ENCODE results near the gene MRS2.

Gene MRS2

GRCh38 chr6:24432611-24433010 lies 29.9 kb downstream of the MRS2 start:
- no peak for DNase-seq

GRCh38 chr6:24436979-24437378 lies 34.2 kb downstream of the MRS2 start:
- DNase-seq, result no peak

GRCh38 chr6:24439858-24440539 lies 37.3 kb downstream of the MRS2 start:
- DNase-seq, result no peak

GRCh38 chr6:24440897-24441598 lies 38.3 kb downstream of the MRS2 start:
- no peak for DNase-seq

GRCh38 chr6:24441599-24441904 lies 38.8 kb downstream of the MRS2 start:
- DNase-seq, result no peak

GRCh38 chr6:24444588-24444987 lies 41.9 kb downstream of the MRS2 start:
- no peak for DNase-seq

- no peak for DNase-seq
Measured at GRCh38 chr6:24445704-24446103, 43.0 kb downstream of the MRS2 start.

- DNase-seq, result no peak
Measured at GRCh38 chr6:24446670-24447069, 43.9 kb downstream of the MRS2 start.

- DNase-seq, result no peak
Measured at GRCh38 chr6:24448396-24448795, 45.7 kb downstream of the MRS2 start.

GRCh38 chr6:24448828-24449525 lies 46.2 kb downstream of the MRS2 start:
- DNase-seq, result no peak

- no peak for DNase-seq
Measured at GRCh38 chr6:24451581-24452388, 49.0 kb downstream of the MRS2 start.

- DNase-seq, result no peak
Measured at GRCh38 chr6:24453921-24454320, 51.2 kb downstream of the MRS2 start.

GRCh38 chr6:24454452-24454851 lies 51.7 kb downstream of the MRS2 start:
- DNase-seq, result no peak

- no peak for DNase-seq
Measured at GRCh38 chr6:24455061-24455460, 52.3 kb downstream of the MRS2 start.

GRCh38 chr6:24458134-24458533 lies 55.4 kb downstream of the MRS2 start:
- DNase-seq, result no peak

- DNase-seq, result no peak
Measured at GRCh38 chr6:24458941-24459340, 56.2 kb downstream of the MRS2 start.

- DNase-seq, result no peak
Measured at GRCh38 chr6:24460966-24461365, 58.2 kb downstream of the MRS2 start.

- no peak for DNase-seq
Measured at GRCh38 chr6:24464253-24465038, 61.7 kb downstream of the MRS2 start.

GRCh38 chr6:24469811-24470210 lies 67.1 kb downstream of the MRS2 start:
- DNase-seq, result no peak

- DNase-seq, result no peak
Measured at GRCh38 chr6:24472181-24472580, 69.4 kb downstream of the MRS2 start.

Data from CD4-positive, alpha-beta T cell treated with Interleukin-21 for 1 hour (primary cell).